NB4 (cell line): ENCODE results near the gene TGFB3.
"Not testable (repeated sequence)": the region's sequence is repeated elsewhere in the genome, so short reads cannot be mapped to it uniquely, and the experiment has no call there.

Source experiments
- DNase-seq: peaks from one replicate; pipeline ENCODE4 v3.0.0; 2010; ENCODE audit warnings: low read depth
- H3K4me3 ChIP-seq: one replicate; pipeline ENCODE4 v1.5.1; 2011; ENCODE audit warnings: mild to moderate bottlenecking, low read depth, low read length, moderate library complexity
- MYC ChIP-seq: IDR thresholded peaks from 2 replicates; pipeline ENCODE4 v1.6.1; 2011; ENCODE audit warnings: low read depth, low read length
- POLR2A ChIP-seq: IDR thresholded peaks from 2 replicates; pipeline ENCODE4 v1.6.1; 2011; ENCODE audit warnings: mild to moderate bottlenecking; ENCODE audit not compliant: insufficient read length; ENCODE audit errors: extremely low read depth
- TF ChIP-seq, protein P1 (sequence below): IDR thresholded peaks from one replicate; pipeline ENCODE4 v1.5.1; 2012; ENCODE audit warnings: low read depth, low read length
- TF ChIP-seq, protein P2 (sequence below): IDR thresholded peaks from 2 replicates; pipeline ENCODE4 v1.6.1; 2011; ENCODE audit warnings: low read depth, low read length

The TGFB3 gene

DNA sequence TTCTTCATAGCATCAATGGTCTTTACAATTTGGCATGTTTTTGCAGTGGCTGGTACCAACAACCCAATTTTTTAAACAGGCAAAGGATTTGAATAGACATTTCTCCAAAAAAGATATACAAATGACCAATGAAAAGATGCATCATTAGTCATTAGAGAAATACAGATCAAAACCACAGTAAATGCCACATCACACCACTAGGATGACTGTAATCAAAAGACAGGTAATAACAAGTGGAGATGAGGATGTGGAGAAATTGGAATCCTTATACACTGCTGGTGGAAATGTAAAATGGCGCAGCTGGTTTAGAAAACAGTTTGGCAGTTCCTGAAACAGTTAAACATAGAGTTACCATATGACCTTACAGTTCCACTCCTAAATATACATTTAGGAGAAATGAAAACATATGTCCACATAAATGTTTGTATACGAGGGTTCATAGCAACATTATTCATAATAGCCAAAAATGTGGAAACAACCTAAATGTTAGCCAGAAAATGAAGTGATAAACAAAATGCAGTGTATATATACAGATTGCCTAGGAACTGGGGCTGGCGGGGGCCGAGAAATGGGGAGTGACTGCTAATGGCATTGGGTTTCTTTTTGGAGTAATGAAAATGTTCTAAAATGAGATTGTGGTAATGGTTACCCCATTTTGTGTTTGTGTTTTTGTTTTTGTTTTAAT lies 55.2 kb downstream of the TGFB3 start:
- no peak overlapping the region for H3K4me3 ChIP-seq
- TF ChIP-seq, protein P1, sequence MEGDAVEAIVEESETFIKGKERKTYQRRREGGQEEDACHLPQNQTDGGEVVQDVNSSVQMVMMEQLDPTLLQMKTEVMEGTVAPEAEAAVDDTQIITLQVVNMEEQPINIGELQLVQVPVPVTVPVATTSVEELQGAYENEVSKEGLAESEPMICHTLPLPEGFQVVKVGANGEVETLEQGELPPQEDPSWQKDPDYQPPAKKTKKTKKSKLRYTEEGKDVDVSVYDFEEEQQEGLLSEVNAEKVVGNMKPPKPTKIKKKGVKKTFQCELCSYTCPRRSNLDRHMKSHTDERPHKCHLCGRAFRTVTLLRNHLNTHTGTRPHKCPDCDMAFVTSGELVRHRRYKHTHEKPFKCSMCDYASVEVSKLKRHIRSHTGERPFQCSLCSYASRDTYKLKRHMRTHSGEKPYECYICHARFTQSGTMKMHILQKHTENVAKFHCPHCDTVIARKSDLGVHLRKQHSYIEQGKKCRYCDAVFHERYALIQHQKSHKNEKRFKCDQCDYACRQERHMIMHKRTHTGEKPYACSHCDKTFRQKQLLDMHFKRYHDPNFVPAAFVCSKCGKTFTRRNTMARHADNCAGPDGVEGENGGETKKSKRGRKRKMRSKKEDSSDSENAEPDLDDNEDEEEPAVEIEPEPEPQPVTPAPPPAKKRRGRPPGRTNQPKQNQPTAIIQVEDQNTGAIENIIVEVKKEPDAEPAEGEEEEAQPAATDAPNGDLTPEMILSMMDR, result no peak
- TF ChIP-seq, protein P2, sequence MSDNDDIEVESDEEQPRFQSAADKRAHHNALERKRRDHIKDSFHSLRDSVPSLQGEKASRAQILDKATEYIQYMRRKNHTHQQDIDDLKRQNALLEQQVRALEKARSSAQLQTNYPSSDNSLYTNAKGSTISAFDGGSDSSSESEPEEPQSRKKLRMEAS, result no peak
- TF ChIP-seq MYC, result no peak
- TF ChIP-seq POLR2A, result no peak
- DNase-seq, result no peak

DNA sequence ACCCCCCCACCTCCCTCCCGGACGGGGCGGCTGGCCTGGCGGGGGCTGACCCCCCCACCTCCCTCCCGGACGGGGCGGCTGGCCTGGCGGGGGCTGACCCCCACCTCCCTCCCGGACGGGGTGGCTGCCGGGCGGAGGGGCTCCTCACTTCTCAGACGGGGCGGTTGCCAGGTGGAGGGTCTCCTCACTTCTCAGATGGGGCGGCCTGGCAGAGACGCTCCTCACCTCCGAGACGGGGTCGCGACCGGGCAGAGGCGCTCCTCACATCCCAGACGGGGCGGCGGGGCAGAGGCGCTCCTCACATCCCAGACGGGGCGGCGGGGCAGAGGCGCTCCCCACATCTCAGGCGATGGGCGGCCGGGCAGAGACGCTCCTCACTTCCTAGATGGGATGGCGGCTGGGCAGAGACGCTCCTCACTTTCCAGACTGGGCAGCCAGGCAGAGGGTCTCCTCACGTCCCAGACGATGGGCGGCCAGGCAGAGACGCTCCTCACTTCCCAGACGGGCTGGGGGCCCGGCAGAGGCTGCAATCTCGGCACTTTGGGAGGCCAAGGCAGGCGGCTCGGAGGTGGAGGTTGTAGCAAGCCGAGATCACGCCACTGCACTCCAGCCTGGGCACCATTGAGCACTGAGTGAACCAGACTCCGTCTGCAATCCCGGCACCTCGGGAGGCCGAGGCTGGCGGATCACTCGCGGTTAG lies 56.5 kb downstream of the TGFB3 start:
- H3K4me3 ChIP-seq, DNase-seq: not testable (repeated sequence)

DNA sequence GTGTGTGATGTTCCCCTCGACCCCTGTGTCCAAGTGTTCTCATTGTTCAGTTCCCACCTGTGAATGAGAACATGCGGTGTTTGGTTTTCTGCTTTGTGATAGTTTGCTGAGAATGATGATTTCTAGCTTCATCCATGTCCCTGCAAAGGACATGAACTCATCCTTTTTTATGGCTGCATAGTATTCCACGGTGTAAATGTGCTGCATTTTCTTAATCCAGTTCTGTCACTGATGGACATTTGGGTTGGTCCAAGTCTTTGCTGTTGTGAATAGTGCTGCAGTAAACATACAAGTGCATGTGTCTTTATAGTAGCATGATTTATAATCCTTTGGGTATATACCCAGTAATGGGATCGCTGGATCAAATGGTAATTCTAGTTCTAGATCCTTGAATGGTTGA lies 61.4 kb downstream of the TGFB3 start:
- DNase-seq, H3K4me3 ChIP-seq: not testable (repeated sequence)

DNA sequence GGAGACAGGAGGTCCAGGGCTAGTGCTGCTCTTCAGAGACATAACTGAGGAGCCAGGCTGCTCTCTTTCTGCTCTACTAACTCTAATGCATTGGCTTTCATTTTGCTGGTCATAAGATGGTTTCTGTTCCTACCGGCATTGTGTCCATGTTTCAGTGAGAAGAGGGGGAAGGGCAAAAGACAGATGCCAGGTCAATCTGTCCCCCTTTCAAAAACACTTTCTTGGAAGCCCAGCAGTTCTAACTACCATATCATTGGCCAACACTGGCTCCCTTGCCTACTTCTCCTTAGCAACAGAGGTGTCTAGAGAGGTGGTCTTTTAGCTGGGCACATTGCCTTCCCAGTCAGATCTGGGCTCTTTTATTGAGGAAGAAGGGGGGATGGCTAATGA lies 63.9 kb downstream of the TGFB3 start:
- TF ChIP-seq POLR2A (no peak), MYC (no peak)
- TF ChIP-seq, protein P1, result no peak
- TF ChIP-seq, protein P2, result no peak
- H3K4me3 ChIP-seq, result no peak overlapping the region
- no peak for DNase-seq

DNA sequence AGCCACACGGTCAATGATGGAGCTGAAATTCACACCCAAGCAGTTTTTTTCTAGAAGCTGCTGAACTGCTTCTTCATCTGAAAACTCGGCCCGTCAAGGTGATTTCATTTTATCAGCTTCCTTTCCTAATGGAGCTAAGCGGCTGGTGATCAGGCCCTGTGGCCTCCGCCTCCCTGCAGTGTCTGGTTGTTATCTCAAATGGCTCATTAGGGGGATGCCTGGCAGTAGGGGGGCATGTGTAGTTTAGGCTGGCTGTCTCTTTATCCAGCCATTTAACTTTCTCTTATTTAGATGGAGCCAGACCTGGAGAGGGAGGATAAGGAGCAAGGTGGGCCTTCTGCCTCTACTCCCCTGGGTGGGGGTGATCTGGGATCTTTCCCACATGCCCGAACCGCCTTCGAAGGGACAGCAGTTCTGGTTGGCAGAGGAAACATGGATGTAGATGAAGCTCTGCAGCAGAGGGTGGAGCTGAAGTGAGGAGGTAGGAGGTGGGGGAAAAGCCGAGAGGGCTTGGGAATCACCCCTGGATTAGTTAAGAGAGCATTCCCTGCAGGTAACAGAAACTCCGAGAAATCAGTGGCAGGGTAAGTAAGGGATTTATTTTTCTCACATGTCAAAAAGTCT lies 64.4 kb downstream of the TGFB3 start:
- no peak overlapping the region for H3K4me3 ChIP-seq
- no peak for DNase-seq
- TF ChIP-seq POLR2A, result no peak
- TF ChIP-seq, protein P2, result no peak
- TF ChIP-seq, protein P1, result no peak
- no peak for TF ChIP-seq MYC

DNA sequence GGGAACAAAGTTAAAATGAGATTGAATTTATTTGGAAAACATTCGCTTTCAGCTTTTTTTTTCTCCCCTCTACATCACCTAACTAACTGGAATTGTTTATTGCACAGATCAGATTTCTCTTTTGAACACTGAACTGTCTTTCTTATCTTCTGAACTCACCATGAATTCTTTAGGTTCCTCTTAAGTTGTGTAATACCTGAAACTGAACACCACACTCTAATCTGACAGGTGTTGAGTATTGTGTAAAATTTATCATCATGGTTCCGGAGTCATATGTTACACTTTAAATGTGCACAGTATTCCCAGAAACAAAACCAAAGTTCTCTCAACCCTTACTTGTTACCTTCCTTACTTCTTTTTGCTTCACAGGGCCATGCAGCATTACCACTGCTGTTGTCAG lies 66.8 kb downstream of the TGFB3 start:
- TF ChIP-seq, protein P2, result no peak
- TF ChIP-seq POLR2A, result no peak
- TF ChIP-seq MYC, result no peak
- TF ChIP-seq, protein P1, result no peak
- no peak overlapping the region for H3K4me3 ChIP-seq
- no peak for DNase-seq
